Left renal cortex interstitium (tissue), 4 donors: ENCODE measurements around the gene WNT9B. TPM values are rescaled to one million over a fixed set of nuclear protein-coding genes. Genes with fewer than 3 reads are reported as not detected.
"Not testable (repeated sequence)": the region's sequence is repeated elsewhere in the genome, so short reads cannot be mapped to it uniquely, and the experiment has no call there.

Source experiments
- DNase-seq, 4 donors: peaks; one replicate each; pipeline ENCODE4 v3.0.0-alpha.2; 2013; ENCODE audit warnings: low read depth in 4 of 4, low spot score in 2 of 4, missing footprints in 1 of 4
- polyA plus RNA-seq, 4 donors: library from polyadenylated mRNA; unstranded; fragments of 120-200 nt; gene quantifications; one replicate each; pipeline ENCODE4 v1.2.1, GENCODE V29; 2013; ENCODE audit not compliant: insufficient read length in 4 of 4

Gene WNT9B
- polyA plus RNA-seq, 4 donors = 8.1 to 16.9 (median 11.8) TPM

- no peak for DNase-seq
Observed at GRCh38 chr17:46903762-46904672, 52.6 kb downstream of the WNT9B start.

GRCh38 chr17:46908068-46908737 is 56.8 kb downstream of the WNT9B start:
- DNase-seq = no peak

GRCh38 chr17:46910179-46910927 is 59.0 kb downstream of the WNT9B start:
- no peak for DNase-seq

GRCh38 chr17:46911311-46911710 is 59.9 kb downstream of the WNT9B start:
- no peak for DNase-seq

GRCh38 chr17:46915596-46915995 is 64.2 kb downstream of the WNT9B start:
- no peak for DNase-seq

- no peak for DNase-seq
Observed at GRCh38 chr17:46916211-46916610, 64.8 kb downstream of the WNT9B start.

- no peak for DNase-seq
Observed at GRCh38 chr17:46916623-46917022, 65.2 kb downstream of the WNT9B start.

GRCh38 chr17:46917041-46917440 is 65.7 kb downstream of the WNT9B start:
- DNase-seq = no peak

- DNase-seq = no peak
Observed at GRCh38 chr17:46917516-46917915, 66.1 kb downstream of the WNT9B start.

- DNase-seq = not testable (repeated sequence)
Observed at GRCh38 chr17:46921962-46922361, 70.6 kb downstream of the WNT9B start.

- DNase-seq = no peak
Observed at GRCh38 chr17:46922487-46922803, 71.1 kb downstream of the WNT9B start.

GRCh38 chr17:46922804-46923635 is 71.6 kb downstream of the WNT9B start, which contains the start of gene GOSR2:
TSS of gene GOSR2 (plus strand) at chr17:46923160. CDS start at chr17:46923193, 33 bp downstream.
- DNase-seq = peak; percentile 86 to 94 (median 90)

GRCh38 chr17:46925185-46925868 is 73.9 kb downstream of the WNT9B start:
- no peak for DNase-seq

- DNase-seq = no peak
Observed at GRCh38 chr17:46928467-46929261, 77.3 kb downstream of the WNT9B start.

- no peak for DNase-seq
Observed at GRCh38 chr17:46929413-46929812, 78.0 kb downstream of the WNT9B start.

GRCh38 chr17:46930051-46930450 is 78.7 kb downstream of the WNT9B start:
- DNase-seq = no peak

GRCh38 chr17:46931596-46931995 is 80.2 kb downstream of the WNT9B start:
- no peak for DNase-seq

- DNase-seq = no peak
Observed at GRCh38 chr17:46935658-46936266, 84.4 kb downstream of the WNT9B start.
